Esophagus squamous epithelium (tissue), 5 donors: ENCODE data around the gene HACD2. TPM values are rescaled to one million over a fixed set of nuclear protein-coding genes. Genes with fewer than 3 reads are reported as not detected.

ENCODE experiments used
- DNase-seq: peaks from one replicate; lab custom pipeline; 2025; lab: John Stamatoyannopoulos, UW
- H3K27ac ChIP-seq, 4 donors: fragments of 200-600 bp; sonication (generic); one replicate each; pipeline ENCODE4 v1.5.1; 2016 to 2019; ENCODE audit warnings: mild to moderate bottlenecking in 1 of 4
- H3K27me3 ChIP-seq, 4 donors: fragments of 200-600 bp; sonication (generic); 1 replicate in 3 of 4; 2 replicates in 1 of 4; pipeline versions ENCODE4 v1.5.1 to v1.6.0; 2017 to 2021; ENCODE audit warnings: antibody characterized with exemption in 1 of 4
- H3K36me3 ChIP-seq, 3 donors: fragments of 200-600 bp; sonication (generic); one replicate each; pipeline ENCODE4 v1.5.1; 2016 to 2019
- H3K4me1 ChIP-seq, 3 donors: fragments of 200-600 bp; sonication (generic); one replicate each; pipeline ENCODE4 v1.5.1; 2017 to 2019
- H3K4me3 ChIP-seq, 4 donors: fragments of 200-600 bp; sonication (generic); 1 replicate in 3 of 4; 2 replicates in 1 of 4; pipeline ENCODE4 v1.5.1; 2016 to 2019; ENCODE audit warnings: mild to moderate bottlenecking in 2 of 4, moderate library complexity in 1 of 4
- H3K9me3 ChIP-seq, 3 donors: fragments of 200-600 bp; sonication (generic); one replicate each; pipeline ENCODE4 v1.5.1; 2016 to 2019
- POLR2A ChIP-seq, 4 donors: fragments of 450-650 bp; IDR thresholded peaks; one replicate each; pipeline ENCODE4 v1.6.1; 2017; ENCODE audit warnings: antibody characterized with exemption in 4 of 4, mild to moderate bottlenecking in 4 of 4, moderate library complexity in 3 of 4
- WGBS, 2 donors: methylation state at CpG; one replicate each; pipeline ENCODE4 v1.1.5; 2018; 5-methylcytosine and 5-hydroxymethylcytosine counted together
- intact Hi-C: fragments of 100-400 bp; cut with DNase I; formaldehyde crosslinking; loops from one replicate; pipeline ENCODE4 v1.15.0; 2022
- total RNA-seq, 4 donors: library from RNA; depleted of rRNA; stranded (reverse); fragments of >200 nt; gene quantifications; one replicate each; pipeline ENCODE4 v1.1.0, GENCODE V29; 2016
- TF ChIP-seq, protein P1 (sequence below), 6 experiments: fragments of 450-650 bp in 4 of 6; fragments of 200-600 bp in 2 of 6; sonication (generic) in 2 of 6; IDR thresholded peaks; one replicate each; pipeline ENCODE4 v1.5.1; 2016 to 2019; ENCODE audit warnings: antibody characterized with exemption in 6 of 6, mild to moderate bottlenecking in 4 of 6, moderate library complexity in 4 of 6
- donor health status: DM: yes; HTN: yes; CAD: no.

The HACD2 gene
- total RNA-seq, 4 donors from 2014 or later, result 28.4 to 46.6 (median 34.9) TPM

GRCh38 chr3:123476967-123477750 is 107.7 kb downstream of the HACD2 start:
- Histone ChIP-seq H3K4me3 (no peak overlapping the region), H3K9me3 (no peaks in the 10 kb centered on the region), H3K27me3 (no peaks in the 10 kb centered on the region), H3K27ac (no peak overlapping the region), H3K36me3 (no peaks in the 10 kb centered on the region), H3K4me1 (peaks cover 0 to 10% (median 4%) of the 10 kb centered on the region in 3 donors)
- no peak for DNase-seq
- no peak for TF ChIP-seq POLR2A (IDR thresholded peaks at IDR 0.05)
- TF ChIP-seq, protein P1, sequence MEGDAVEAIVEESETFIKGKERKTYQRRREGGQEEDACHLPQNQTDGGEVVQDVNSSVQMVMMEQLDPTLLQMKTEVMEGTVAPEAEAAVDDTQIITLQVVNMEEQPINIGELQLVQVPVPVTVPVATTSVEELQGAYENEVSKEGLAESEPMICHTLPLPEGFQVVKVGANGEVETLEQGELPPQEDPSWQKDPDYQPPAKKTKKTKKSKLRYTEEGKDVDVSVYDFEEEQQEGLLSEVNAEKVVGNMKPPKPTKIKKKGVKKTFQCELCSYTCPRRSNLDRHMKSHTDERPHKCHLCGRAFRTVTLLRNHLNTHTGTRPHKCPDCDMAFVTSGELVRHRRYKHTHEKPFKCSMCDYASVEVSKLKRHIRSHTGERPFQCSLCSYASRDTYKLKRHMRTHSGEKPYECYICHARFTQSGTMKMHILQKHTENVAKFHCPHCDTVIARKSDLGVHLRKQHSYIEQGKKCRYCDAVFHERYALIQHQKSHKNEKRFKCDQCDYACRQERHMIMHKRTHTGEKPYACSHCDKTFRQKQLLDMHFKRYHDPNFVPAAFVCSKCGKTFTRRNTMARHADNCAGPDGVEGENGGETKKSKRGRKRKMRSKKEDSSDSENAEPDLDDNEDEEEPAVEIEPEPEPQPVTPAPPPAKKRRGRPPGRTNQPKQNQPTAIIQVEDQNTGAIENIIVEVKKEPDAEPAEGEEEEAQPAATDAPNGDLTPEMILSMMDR (IDR thresholded peaks at IDR 0.05), result no peak
- intact Hi-C loops, result no loop called here
- WGBS, 2 donors, result 78% methylated on average over 15 of the region's 15 CpGs

GRCh38 chr3:123475786-123476185 is 109.1 kb downstream of the HACD2 start:
- no peak overlapping the region for H3K4me3 ChIP-seq
- DNase-seq, result no peak
- no peaks in the 10 kb centered on the region for H3K9me3 ChIP-seq
- no peaks in the 10 kb centered on the region for H3K36me3 ChIP-seq
- no peaks in the 10 kb centered on the region for H3K4me1 ChIP-seq
- H3K27ac ChIP-seq, result no peak overlapping the region
- no peaks in the 10 kb centered on the region for H3K27me3 ChIP-seq
- intact Hi-C loops, result no loop called here
- no peak for TF ChIP-seq POLR2A (IDR thresholded peaks at IDR 0.05)
- TF ChIP-seq, protein P1 (IDR thresholded peaks at IDR 0.05), result no peak
- 68 to 78% methylated on average over 7 of the region's 7 CpGs for WGBS, 2 donors

- Histone ChIP-seq H3K9me3 (no peaks in the 10 kb centered on the region), H3K27me3 (no peaks in the 10 kb centered on the region), H3K4me3 (no peak overlapping the region), H3K36me3 (no peaks in the 10 kb centered on the region), H3K4me1 (no peaks in the 10 kb centered on the region), H3K27ac (no peak overlapping the region)
- intact Hi-C loops, result no loop called here
- WGBS, 2 donors, result 89 to 91% methylated on average over 5 of the region's 5 CpGs
- no peak for DNase-seq
- no peak for TF ChIP-seq POLR2A (IDR thresholded peaks at IDR 0.05)
- TF ChIP-seq, protein P1 (IDR thresholded peaks at IDR 0.05), result no peak
These were observed 113.7 kb downstream of the HACD2 start for GRCh38 chr3:123471106-123471505.

DNA sequence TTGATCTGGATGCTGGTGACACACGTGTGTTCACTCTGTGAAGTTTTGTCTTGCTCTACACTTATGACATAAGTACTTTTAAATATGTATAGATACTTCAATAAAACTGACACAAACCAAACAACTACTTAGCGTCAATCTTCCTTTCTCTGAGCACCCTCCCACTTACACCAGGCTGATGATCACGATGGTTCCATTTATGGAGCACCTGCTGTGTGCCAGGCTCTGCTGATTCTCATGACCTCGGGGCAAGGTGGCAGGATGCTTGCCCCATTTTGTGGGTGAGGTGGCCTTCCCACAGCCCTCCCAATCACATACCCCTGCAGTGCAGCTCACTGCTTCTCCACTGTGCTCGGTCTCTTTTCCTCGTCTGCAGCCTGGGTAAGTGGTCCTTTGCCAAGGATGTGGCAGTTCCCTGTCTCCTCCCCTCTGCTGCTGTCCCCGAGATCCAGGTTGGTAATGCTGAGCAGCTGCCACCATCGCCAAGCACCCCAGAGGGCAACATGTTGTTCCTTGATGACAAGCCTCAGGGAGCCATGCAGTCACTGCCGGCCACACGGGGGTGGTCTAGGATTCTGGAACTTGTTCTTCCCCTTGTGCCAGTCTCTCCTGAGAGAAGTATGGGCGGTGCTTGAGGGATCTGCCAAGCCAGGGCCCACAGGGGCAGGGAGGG is 115.4 kb downstream of the HACD2 start:
- 70 to 90% methylated on average over 5 to 10 of the region's 11 CpGs for WGBS, 2 donors
- Histone ChIP-seq H3K9me3 (no peaks in the 10 kb centered on the region), H3K4me3 (no peak overlapping the region), H3K27ac (no peak overlapping the region), H3K4me1 (no peaks in the 10 kb centered on the region), H3K36me3 (no peaks in the 10 kb centered on the region), H3K27me3 (no peaks in the 10 kb centered on the region)
- no peak for DNase-seq
- TF ChIP-seq, protein P1 (IDR thresholded peaks at IDR 0.05), result no peak
- TF ChIP-seq POLR2A (IDR thresholded peaks at IDR 0.05), result no peak
- intact Hi-C loops, result no loop called here

GRCh38 chr3:123467046-123467445 is 117.8 kb downstream of the HACD2 start:
- intact Hi-C loops, result no loop called here
- no peaks in the 10 kb centered on the region for H3K4me1 ChIP-seq
- no peak overlapping the region for H3K27ac ChIP-seq
- DNase-seq, result no peak
- H3K36me3 ChIP-seq, result no peaks in the 10 kb centered on the region
- peaks cover 0 to 5% (median 0%) of the 10 kb centered on the region in 4 donors for H3K27me3 ChIP-seq
- 64 to 79% methylated on average over 5 of the region's 5 CpGs for WGBS, 2 donors
- TF ChIP-seq, protein P1 (IDR thresholded peaks at IDR 0.05), result no peak
- TF ChIP-seq POLR2A (IDR thresholded peaks at IDR 0.05), result no peak
- H3K9me3 ChIP-seq, result no peaks in the 10 kb centered on the region
- no peak overlapping the region for H3K4me3 ChIP-seq
